ENCODE measurements around the gene ESYT2.

DNA sequence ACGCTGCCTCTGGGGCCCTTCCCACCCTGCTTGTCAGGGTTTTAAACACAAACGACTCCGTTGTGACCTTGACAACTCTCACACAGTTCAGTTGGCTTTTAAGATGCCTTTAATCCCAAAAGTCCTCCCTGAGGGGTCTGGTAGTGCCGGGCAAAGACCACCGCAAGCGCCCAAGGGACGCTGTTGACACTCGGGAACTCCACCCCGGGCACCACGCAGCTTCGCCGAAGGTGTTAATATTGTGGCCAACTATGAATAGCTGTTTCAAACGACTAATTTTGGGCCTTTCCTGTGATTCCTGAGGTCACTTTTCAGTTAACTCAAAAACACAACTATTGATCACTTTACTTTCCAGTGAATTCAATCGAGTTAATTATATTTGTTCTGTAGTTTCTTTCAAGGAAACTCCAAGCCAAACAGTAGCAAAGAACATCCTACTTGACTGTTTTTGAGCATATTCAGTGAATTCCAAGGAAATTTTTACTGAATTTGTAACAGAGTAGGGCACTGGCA, 958 bp upstream of the ESYT2 start:
- no peak for TF ChIP-seq ZNF274 (IDR thresholded peaks at IDR 0.05; ENCODE audit: low read depth, low read length)
- no peak for TF ChIP-seq YY1 (IDR thresholded peaks at IDR 0.05; ENCODE audit: insufficient read depth, insufficient read length)
